Head of caudate nucleus (tissue), 42 donors: ENCODE results near the gene KCNF1.

ENCODE experiments used
- DNase-seq, 42 donors: peaks; one replicate each; pipeline versions ENCODE4 v3.0.0 to v3.0.0-alpha.2; 2020 to 2021; ENCODE audit warnings: mixed read lengths in 7 of 42
- intact Hi-C: fragments of 100-400 bp; cut with DNase I; formaldehyde crosslinking; loops from one replicate; pipeline ENCODE4 v1.15.0; 2022

KCNF1 gene

GRCh38 chr2:10926191-10926820, 14.6 kb downstream of the KCNF1 start:
- intact Hi-C loops = loop anchor here (10.0 kb wide), 1 partner anchor 98 kb away; no protein-coding TSS in a partner anchor
- DNase-seq = peak in 1 of 42 donors; percentile 19

- intact Hi-C loops = no loop called here
- DNase-seq = no peak
Measured at GRCh38 chr2:10930721-10931516, 19.2 kb downstream of the KCNF1 start.

GRCh38 chr2:10931710-10932255, 20.0 kb downstream of the KCNF1 start:
- intact Hi-C loops = no loop called here

GRCh38 chr2:10932345-10933151, 20.8 kb downstream of the KCNF1 start:
- DNase-seq = no peak
- intact Hi-C loops = no loop called here

More at GRCh38 chr2:10931710-10932255, 20.0 kb downstream of the KCNF1 start:
- peak in 1 of 42 donors; percentile 26 for DNase-seq

GRCh38 chr2:10933700-10934225, 22.0 kb downstream of the KCNF1 start:
- intact Hi-C loops = no loop called here
- DNase-seq = no peak

- DNase-seq = peak in 2 of 42 donors; percentile 25 to 46
Measured at GRCh38 chr2:10934308-10934978, 22.7 kb downstream of the KCNF1 start.

GRCh38 chr2:10934979-10935350, 23.2 kb downstream of the KCNF1 start:
- DNase-seq = peak in 2 of 42 donors; percentile 7 to 24
- intact Hi-C loops = no loop called here

More at GRCh38 chr2:10934308-10934978, 22.7 kb downstream of the KCNF1 start:
- intact Hi-C loops = no loop called here

- intact Hi-C loops = no loop called here
- peak in 1 of 42 donors; percentile 6 for DNase-seq
Measured at GRCh38 chr2:10935366-10935918, 23.7 kb downstream of the KCNF1 start.

- intact Hi-C loops = no loop called here
- peak in 22 of 42 donors; percentile 31 to 81 (median 58) for DNase-seq
Measured at GRCh38 chr2:10935953-10936942, 24.5 kb downstream of the KCNF1 start.

GRCh38 chr2:10939058-10939457, 27.3 kb downstream of the KCNF1 start:
- no peak for DNase-seq
- intact Hi-C loops = no loop called here

GRCh38 chr2:10940596-10940995, 28.9 kb downstream of the KCNF1 start:
- no peak for DNase-seq
- intact Hi-C loops = no loop called here

- intact Hi-C loops = no loop called here
Measured at GRCh38 chr2:10941383-10941782, 29.6 kb downstream of the KCNF1 start.

GRCh38 chr2:10944799-10945198, 33.1 kb downstream of the KCNF1 start:
- DNase-seq = no peak
- intact Hi-C loops = no loop called here

More at GRCh38 chr2:10941383-10941782, 29.6 kb downstream of the KCNF1 start:
- DNase-seq = no peak

- intact Hi-C loops = no loop called here
- no peak for DNase-seq
Measured at GRCh38 chr2:10946394-10946793, 34.7 kb downstream of the KCNF1 start.

- peak in 39 of 42 donors; percentile 25 to 82 (median 56) for DNase-seq
- intact Hi-C loops = no loop called here
Measured at GRCh38 chr2:10947005-10947440, 35.3 kb downstream of the KCNF1 start.

GRCh38 chr2:10947446-10948187, 35.9 kb downstream of the KCNF1 start:
- intact Hi-C loops = no loop called here
- DNase-seq = no peak
